Activated T-helper 17 cell treated with anti-CD3 and anti-CD28 coated beads, Interleukin-2, amount 50 U/mL, for 72 hours (primary cell): ENCODE data around the gene TMEM250. TPM values are rescaled to one million over a fixed set of nuclear protein-coding genes. Genes with fewer than 3 reads are reported as not detected.

ENCODE experiments used
- ATAC-seq: fragments of 150-1000 bp; cut with Tn5 transposase; replicated peaks from 2 replicates; pipeline ENCODE4 v1.10.0; 2021; ENCODE audit warnings: mild to moderate bottlenecking, moderate library complexity
- H3K27ac Mint-ChIP-seq: one replicate; pipeline ENCODE4 v1.8.0; 2022; ENCODE audit warnings: mixed read lengths
- H3K27me3 Mint-ChIP-seq: one replicate; pipeline ENCODE4 v1.8.0; 2022; ENCODE audit warnings: mixed read lengths
- H3K36me3 Mint-ChIP-seq: one replicate; pipeline ENCODE4 v1.8.0; 2022; ENCODE audit warnings: low read depth, mild to moderate bottlenecking, mixed read lengths
- H3K4me1 Mint-ChIP-seq: one replicate; pipeline ENCODE4 v1.8.0; 2022; ENCODE audit warnings: mixed read lengths
- H3K4me3 Mint-ChIP-seq: one replicate; pipeline ENCODE4 v1.8.0; 2022; ENCODE audit warnings: mild to moderate bottlenecking, mixed read lengths
- H3K9me3 Mint-ChIP-seq: one replicate; pipeline ENCODE4 v1.8.0; 2022; ENCODE audit warnings: mixed read lengths
- total RNA-seq, 2 donors: library from RNA; stranded (reverse); gene quantifications; one replicate each; pipeline ENCODE4 v1.2.3, GENCODE V29; 2022

TMEM250 gene
- total RNA-seq, 2 donors from 2014 or later = 28.2 to 37.7 TPM

- Mint-ChIP-seq H3K4me1 (no peaks in the 10 kb centered on the region), H3K27me3 (peaks cover 11% of the 10 kb centered on the region), H3K4me3 (no peak overlapping the region), H3K9me3 (no peaks in the 10 kb centered on the region), H3K27ac (no peak overlapping the region), H3K36me3 (no peaks in the 10 kb centered on the region)
- no peak for ATAC-seq
Observed at GRCh38 chr9:136141682-136142413, 23.2 kb upstream of the TMEM250 start.

GRCh38 chr9:136140966-136141365 is 22.3 kb upstream of the TMEM250 start:
- H3K36me3 Mint-ChIP-seq = no peaks in the 10 kb centered on the region
- no peak overlapping the region for H3K4me3 Mint-ChIP-seq
- no peak for ATAC-seq
- H3K9me3 Mint-ChIP-seq = no peaks in the 10 kb centered on the region
- H3K4me1 Mint-ChIP-seq = no peaks in the 10 kb centered on the region
- H3K27ac Mint-ChIP-seq = no peak overlapping the region
- peaks cover 10% of the 10 kb centered on the region for H3K27me3 Mint-ChIP-seq

GRCh38 chr9:136140046-136140445 is 21.4 kb upstream of the TMEM250 start:
- no peak for ATAC-seq
- Mint-ChIP-seq H3K27ac (no peak overlapping the region), H3K27me3 (peaks cover under 1% of the 10 kb centered on the region), H3K4me1 (no peaks in the 10 kb centered on the region), H3K36me3 (no peaks in the 10 kb centered on the region), H3K4me3 (no peak overlapping the region), H3K9me3 (no peaks in the 10 kb centered on the region)

- H3K27ac Mint-ChIP-seq = no peak overlapping the region
- peaks cover 6% of the 10 kb centered on the region for H3K27me3 Mint-ChIP-seq
- no peaks in the 10 kb centered on the region for H3K9me3 Mint-ChIP-seq
- no peaks in the 10 kb centered on the region for H3K4me1 Mint-ChIP-seq
- no peak overlapping the region for H3K4me3 Mint-ChIP-seq
- H3K36me3 Mint-ChIP-seq = no peaks in the 10 kb centered on the region
- ATAC-seq = no peak
Observed at GRCh38 chr9:136138566-136138965, 19.9 kb upstream of the TMEM250 start.

GRCh38 chr9:136137321-136138265 is 18.9 kb upstream of the TMEM250 start:
- no peak for ATAC-seq
- H3K4me3 Mint-ChIP-seq = no peak overlapping the region
- H3K4me1 Mint-ChIP-seq = no peaks in the 10 kb centered on the region
- no peaks in the 10 kb centered on the region for H3K9me3 Mint-ChIP-seq
- H3K36me3 Mint-ChIP-seq = no peaks in the 10 kb centered on the region
- H3K27ac Mint-ChIP-seq = no peak overlapping the region
- peaks cover 9% of the 10 kb centered on the region for H3K27me3 Mint-ChIP-seq

- Mint-ChIP-seq H3K36me3 (no peaks in the 10 kb centered on the region), H3K9me3 (no peaks in the 10 kb centered on the region), H3K4me3 (no peak overlapping the region), H3K27me3 (peaks cover 13% of the 10 kb centered on the region), H3K4me1 (no peaks in the 10 kb centered on the region), H3K27ac (no peak overlapping the region)
- no peak for ATAC-seq
Observed at GRCh38 chr9:136136127-136136925, 17.7 kb upstream of the TMEM250 start.

- H3K36me3 Mint-ChIP-seq = no peaks in the 10 kb centered on the region
- H3K27ac Mint-ChIP-seq = no peak overlapping the region
- no peaks in the 10 kb centered on the region for H3K4me1 Mint-ChIP-seq
- peaks cover 13% of the 10 kb centered on the region for H3K27me3 Mint-ChIP-seq
- no peak overlapping the region for H3K4me3 Mint-ChIP-seq
- no peak for ATAC-seq
- H3K9me3 Mint-ChIP-seq = no peaks in the 10 kb centered on the region
Observed at GRCh38 chr9:136135326-136136126, 16.9 kb upstream of the TMEM250 start.

GRCh38 chr9:136133959-136134484 is 15.3 kb upstream of the TMEM250 start:
- no peak overlapping the region for H3K27ac Mint-ChIP-seq
- ATAC-seq = no peak
- peak overlapping the region; percentile 58 for H3K4me3 Mint-ChIP-seq
- H3K36me3 Mint-ChIP-seq = no peaks in the 10 kb centered on the region
- peaks cover 13% of the 10 kb centered on the region for H3K27me3 Mint-ChIP-seq
- H3K9me3 Mint-ChIP-seq = no peaks in the 10 kb centered on the region
- H3K4me1 Mint-ChIP-seq = no peaks in the 10 kb centered on the region

- no peaks in the 10 kb centered on the region for H3K4me1 Mint-ChIP-seq
Observed at GRCh38 chr9:136133191-136133958, 14.7 kb upstream of the TMEM250 start.

GRCh38 chr9:136132512-136133050 is 13.9 kb upstream of the TMEM250 start:
- H3K9me3 Mint-ChIP-seq = no peaks in the 10 kb centered on the region
- H3K4me3 Mint-ChIP-seq = no peak overlapping the region
- ATAC-seq = no peak
- peaks cover 18% of the 10 kb centered on the region for H3K27me3 Mint-ChIP-seq
- H3K4me1 Mint-ChIP-seq = no peaks in the 10 kb centered on the region
- H3K27ac Mint-ChIP-seq = no peak overlapping the region
- H3K36me3 Mint-ChIP-seq = no peaks in the 10 kb centered on the region

More at GRCh38 chr9:136133191-136133958, 14.7 kb upstream of the TMEM250 start:
- H3K36me3 Mint-ChIP-seq = no peaks in the 10 kb centered on the region
- H3K27me3 Mint-ChIP-seq = peaks cover 16% of the 10 kb centered on the region
- no peaks in the 10 kb centered on the region for H3K9me3 Mint-ChIP-seq
- peak overlapping the region; percentile 58 for H3K4me3 Mint-ChIP-seq
- no peak overlapping the region for H3K27ac Mint-ChIP-seq
- peak; percentile 43 for ATAC-seq

- Mint-ChIP-seq H3K27me3 (peaks cover 20% of the 10 kb centered on the region), H3K36me3 (no peaks in the 10 kb centered on the region), H3K9me3 (no peaks in the 10 kb centered on the region), H3K4me3 (no peak overlapping the region), H3K4me1 (no peaks in the 10 kb centered on the region), H3K27ac (no peak overlapping the region)
- no peak for ATAC-seq
Observed at GRCh38 chr9:136131629-136132511, 13.2 kb upstream of the TMEM250 start.

- Mint-ChIP-seq H3K27ac (no peak overlapping the region), H3K9me3 (no peaks in the 10 kb centered on the region), H3K27me3 (peaks cover 26% of the 10 kb centered on the region), H3K4me3 (no peak overlapping the region), H3K36me3 (no peaks in the 10 kb centered on the region), H3K4me1 (peaks cover 6% of the 10 kb centered on the region)
- no peak for ATAC-seq
Observed at GRCh38 chr9:136129176-136129575, 10.5 kb upstream of the TMEM250 start.
